AG04450 (cell line): ENCODE results near the gene ZNF26. TPM values are rescaled to one million over a fixed set of nuclear protein-coding genes. Genes with fewer than 3 reads are reported as not detected.
"Not testable (repeated sequence)": the region's sequence is repeated elsewhere in the genome, so short reads cannot be mapped to it uniquely, and the experiment has no call there.

Experiments
- CTCF ChIA-PET: fragments of 300-600, 350-600 bp; formaldehyde crosslinking; extraction: SDS; loops from one replicate; lab custom pipeline; 2022; ENCODE audit warnings: antibody characterized with exemption, inconsistent platforms; lab: Charles Lee
- POLR2A ChIA-PET: fragments of 350-600 bp; formaldehyde crosslinking; extraction: SDS; loops from one replicate; lab custom pipeline; 2021; ENCODE audit warnings: antibody characterized with exemption, inconsistent platforms; lab: Yijun Ruan, JAX
- DNase-seq: peaks from one replicate; pipeline ENCODE4 v3.0.0-alpha.2; 2011; ENCODE audit warnings: low read depth, low spot score
- H3K27ac ChIP-seq: one replicate; pipeline ENCODE4 v1.5.1; 2012; ENCODE audit warnings: low read depth, low read length, control low read depth
- H3K27me3 ChIP-seq: one replicate; pipeline ENCODE4 v1.6.0; 2012; ENCODE audit warnings: low read length; ENCODE audit not compliant: control insufficient read depth, insufficient read depth
- H3K4me3 ChIP-seq: 2 replicates; pipeline ENCODE4 v1.5.1; 2011; ENCODE audit warnings: mild to moderate bottlenecking, low read depth, low read length, control low read depth
- H3K9me3 ChIP-seq: 2 replicates; pipeline ENCODE4 v1.5.1; 2012; ENCODE audit warnings: low read length; ENCODE audit not compliant: control insufficient read depth, insufficient read depth
- polyA plus RNA-seq: library from polyadenylated mRNA; depleted of rRNA; stranded (reverse); fragments of >200 nt; gene quantifications from 2 replicates; pipeline ENCODE4 v1.2.3, GENCODE V29; 2011
- TF ChIP-seq, protein P1 (sequence below): IDR thresholded peaks from 2 replicates; pipeline ENCODE4 v1.5.1; 2011; ENCODE audit warnings: low read depth, low read length, control low read depth, inconsistent platforms

The ZNF26 gene
- polyA plus RNA-seq, 1 experiment: 4.5 TPM

DNA sequence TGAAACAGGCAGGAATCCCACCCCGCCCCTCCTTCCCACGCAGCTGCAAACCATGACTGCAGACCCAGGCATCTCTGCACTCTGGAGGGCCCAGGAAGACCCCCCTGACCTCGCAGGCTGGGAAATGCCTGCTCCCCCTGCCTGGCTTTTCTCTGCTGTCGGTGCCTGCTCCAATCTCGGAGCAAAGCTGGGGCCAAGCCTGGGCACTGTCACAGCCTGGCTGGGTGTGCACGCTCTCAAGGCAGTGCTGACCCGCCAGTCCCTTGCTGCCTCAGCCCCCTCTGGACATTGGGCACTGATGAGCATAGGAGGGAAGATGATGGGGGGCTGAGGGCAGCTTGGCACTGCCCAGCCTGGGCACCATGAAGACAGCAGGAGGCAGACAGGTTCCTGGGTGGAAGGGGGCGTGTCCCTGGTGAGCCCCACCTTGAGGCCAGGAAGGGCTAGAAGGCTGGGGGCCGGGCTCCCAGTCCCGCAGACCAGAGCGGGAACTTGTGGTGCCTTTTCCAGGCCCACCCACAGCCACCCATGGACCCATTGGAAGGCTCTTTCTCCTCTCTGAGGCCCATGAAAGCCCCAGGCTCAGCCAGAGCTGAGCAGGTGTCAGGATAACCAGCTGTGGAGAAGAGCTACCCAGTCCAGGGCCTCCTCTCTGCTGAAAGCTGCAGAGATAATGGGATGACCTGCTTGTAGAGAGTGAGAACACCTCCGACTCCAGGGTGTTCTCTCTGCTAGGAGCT lies 19.3 kb upstream of the ZNF26 start:
- no peaks in the 10 kb centered on the region for H3K27me3 ChIP-seq
- CTCF ChIA-PET: no interaction called here
- TF ChIP-seq, protein P1, sequence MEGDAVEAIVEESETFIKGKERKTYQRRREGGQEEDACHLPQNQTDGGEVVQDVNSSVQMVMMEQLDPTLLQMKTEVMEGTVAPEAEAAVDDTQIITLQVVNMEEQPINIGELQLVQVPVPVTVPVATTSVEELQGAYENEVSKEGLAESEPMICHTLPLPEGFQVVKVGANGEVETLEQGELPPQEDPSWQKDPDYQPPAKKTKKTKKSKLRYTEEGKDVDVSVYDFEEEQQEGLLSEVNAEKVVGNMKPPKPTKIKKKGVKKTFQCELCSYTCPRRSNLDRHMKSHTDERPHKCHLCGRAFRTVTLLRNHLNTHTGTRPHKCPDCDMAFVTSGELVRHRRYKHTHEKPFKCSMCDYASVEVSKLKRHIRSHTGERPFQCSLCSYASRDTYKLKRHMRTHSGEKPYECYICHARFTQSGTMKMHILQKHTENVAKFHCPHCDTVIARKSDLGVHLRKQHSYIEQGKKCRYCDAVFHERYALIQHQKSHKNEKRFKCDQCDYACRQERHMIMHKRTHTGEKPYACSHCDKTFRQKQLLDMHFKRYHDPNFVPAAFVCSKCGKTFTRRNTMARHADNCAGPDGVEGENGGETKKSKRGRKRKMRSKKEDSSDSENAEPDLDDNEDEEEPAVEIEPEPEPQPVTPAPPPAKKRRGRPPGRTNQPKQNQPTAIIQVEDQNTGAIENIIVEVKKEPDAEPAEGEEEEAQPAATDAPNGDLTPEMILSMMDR: no peak
- no peak for DNase-seq
- no peak overlapping the region for H3K4me3 ChIP-seq
- POLR2A ChIA-PET: interaction anchor here (0.6 kb wide), 1 partner anchor 12 kb away, joined by 3 read pairs; no protein-coding TSS in a partner anchor
- no peak overlapping the region for H3K27ac ChIP-seq
- peaks cover 79% of the 10 kb centered on the region for H3K9me3 ChIP-seq

DNA sequence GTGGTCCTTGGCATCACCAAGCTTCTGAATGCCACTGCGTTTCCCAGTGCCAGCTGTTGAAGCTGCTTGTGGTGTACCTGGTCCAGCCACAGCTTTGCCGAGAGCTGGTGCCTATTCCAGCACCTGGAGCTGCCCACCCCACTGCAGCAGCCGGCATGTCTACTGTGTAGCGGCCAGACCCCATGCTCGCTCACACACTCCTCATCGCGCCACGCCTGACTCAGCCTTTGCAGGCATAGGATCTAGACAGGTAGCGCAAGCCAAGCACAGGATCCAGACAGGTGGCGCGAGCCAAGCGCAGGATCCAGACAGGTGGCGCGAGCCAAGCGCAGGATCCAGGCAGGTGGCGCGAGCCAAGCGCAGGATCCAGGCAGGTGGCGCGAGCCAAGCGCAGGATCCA lies 18.4 kb upstream of the ZNF26 start:
- TF ChIP-seq, protein P1: no peak
- Histone ChIP-seq H3K4me3 (no peak overlapping the region), H3K9me3 (peaks cover 73% of the 10 kb centered on the region), H3K27me3 (no peaks in the 10 kb centered on the region), H3K27ac (no peak overlapping the region)
- POLR2A ChIA-PET: interaction anchor here (0.6 kb wide), 1 partner anchor 13 kb away, joined by 3 read pairs; no protein-coding TSS in a partner anchor
- no peak for DNase-seq
- CTCF ChIA-PET: no interaction called here

DNA sequence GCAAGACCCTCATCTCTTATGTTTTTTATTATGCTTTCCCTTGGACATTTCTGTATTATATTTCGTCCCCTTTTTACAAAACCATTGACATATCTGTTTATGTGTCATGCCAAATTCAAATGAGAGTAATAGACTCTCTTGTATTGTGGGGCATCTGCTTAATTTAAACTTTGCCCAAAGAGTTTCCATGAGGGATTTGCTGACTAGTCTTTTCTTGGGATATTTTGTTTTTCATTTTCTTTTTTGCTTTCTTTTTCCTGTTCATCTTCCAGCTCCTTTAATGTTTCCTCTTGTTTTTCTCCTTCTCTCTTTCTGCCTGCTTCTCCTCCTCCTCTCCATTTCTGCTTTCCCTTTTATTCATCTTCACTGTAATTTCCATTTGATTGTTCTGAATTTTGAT lies 13.8 kb upstream of the ZNF26 start:
- no peaks in the 10 kb centered on the region for H3K27me3 ChIP-seq
- DNase-seq: no peak
- ChIA-PET POLR2A (no interaction called here), CTCF (no interaction called here)
- H3K4me3 ChIP-seq: no peak overlapping the region
- TF ChIP-seq, protein P1: no peak
- H3K9me3 ChIP-seq: peaks cover 48% of the 10 kb centered on the region
- no peak overlapping the region for H3K27ac ChIP-seq

DNA sequence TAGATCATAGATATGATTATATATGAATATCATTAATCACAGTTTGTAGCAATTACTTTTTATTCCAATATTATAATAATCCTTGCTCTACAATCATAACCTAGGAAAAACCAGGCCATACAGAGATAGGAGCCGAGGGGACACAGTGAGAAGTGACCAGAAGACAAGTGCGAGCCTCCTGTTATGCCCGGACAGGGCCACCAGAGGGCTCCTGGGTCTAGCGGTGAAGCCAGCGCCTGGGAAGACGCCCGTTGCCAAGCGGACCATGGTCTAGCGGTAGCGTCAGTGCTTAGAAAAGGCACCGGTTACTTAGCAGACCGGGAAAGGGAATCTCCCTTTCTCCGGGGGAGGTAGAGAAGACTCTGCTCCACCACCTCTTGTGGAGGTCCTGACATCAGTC lies 9.3 kb upstream of the ZNF26 start:
- CTCF ChIA-PET, H3K27ac ChIP-seq, POLR2A ChIA-PET, H3K4me3 ChIP-seq, H3K27me3 ChIP-seq, DNase-seq: not testable (repeated sequence)
- peaks cover 20% of the 10 kb centered on the region for H3K9me3 ChIP-seq
- TF ChIP-seq, protein P1: peak; percentile 18; the same call in 1 of the 2 replicates

DNA sequence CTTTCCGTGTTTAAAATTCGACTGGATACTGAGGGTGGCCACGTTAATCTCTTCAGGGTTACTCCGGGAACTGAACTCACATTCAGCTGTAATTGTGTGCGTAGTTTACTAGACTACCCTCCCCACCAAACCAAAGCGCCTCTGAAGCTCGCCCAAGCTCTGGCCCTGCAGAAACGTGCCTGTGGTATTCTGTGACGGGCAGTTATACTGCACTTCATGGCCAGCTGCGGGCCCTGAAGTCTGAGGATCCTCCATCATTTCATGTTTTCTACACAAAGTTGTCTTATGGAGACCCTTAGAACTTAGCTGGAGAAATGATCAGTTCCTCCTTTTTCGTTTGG lies 688 bp downstream of the ZNF26 start:
- DNase-seq: no peak
- Histone ChIP-seq H3K4me3 (peak overlapping the region; percentile 99), H3K9me3 (peaks cover 32% of the 10 kb centered on the region), H3K27ac (peak overlapping the region; percentile 72), H3K27me3 (no peaks in the 10 kb centered on the region)
- CTCF ChIA-PET: interaction anchor here (0.7 to 1.4 kb wide), 3 partner anchors 11 to 194 kb away, joined by 4 to 6 read pairs (median 4); no protein-coding TSS in a partner anchor
- TF ChIP-seq, protein P1: no peak
- POLR2A ChIA-PET: interaction anchor here (0.8 to 1.6 kb wide), 4 partner anchors 51 to 194 kb away, joined by 3 to 7 read pairs (median 5); partner anchors contain the start of genes CHFR, ZNF268 and ZNF84
